ENCODE data around the gene F13A1. TPM values are rescaled to one million over a fixed set of nuclear protein-coding genes. Genes with fewer than 3 reads are reported as not detected.

F13A1 gene
- total and polyA plus RNA-seq, 2 of the 8 experiments (the other 6 are each of a cell fraction or from before 2014, with no cell fraction given) = 0.57 to 1.5 TPM

GRCh38 chr6:6368684-6369052 is 48.2 kb upstream of the F13A1 start (continued):
- no peak for TF ChIP-seq SP1 (IDR thresholded peaks at IDR 0.05; ENCODE audit: low read depth, low read length)
- TF ChIP-seq SUZ12 (IDR thresholded peaks at IDR 0.05; ENCODE audit: low read length) = no peak
- no peak for TF ChIP-seq NANOG (IDR thresholded peaks at IDR 0.05; ENCODE audit: insufficient read depth, low read depth, low read length, poor library complexity, severe bottlenecking)
- no peak for TF ChIP-seq MAX (IDR thresholded peaks at IDR 0.05)

Data from H1 (cell line).